ENCODE data around the gene IL1RAPL2.

IL1RAPL2 gene

DNA sequence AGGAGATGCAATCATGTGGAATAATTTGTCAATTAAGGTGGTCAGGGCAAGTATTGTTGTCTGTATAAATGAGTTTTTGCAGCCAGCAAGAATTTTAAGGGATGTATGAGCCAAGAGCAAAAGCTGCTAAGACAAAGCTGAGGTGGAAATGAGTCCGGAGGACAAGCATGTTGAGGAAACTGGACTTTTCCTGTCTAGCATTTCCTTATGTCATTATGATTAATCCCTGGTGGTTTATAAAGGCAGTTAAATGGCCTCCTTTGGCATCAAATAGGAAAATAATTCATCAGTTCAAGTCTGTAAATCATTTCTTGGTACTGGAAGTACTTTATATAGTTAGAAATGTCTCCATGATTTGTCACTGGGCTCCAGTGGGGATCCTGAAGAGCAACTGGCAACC is 716.1 kb downstream of the IL1RAPL2 start:
- no peak for DNase-seq

DNA sequence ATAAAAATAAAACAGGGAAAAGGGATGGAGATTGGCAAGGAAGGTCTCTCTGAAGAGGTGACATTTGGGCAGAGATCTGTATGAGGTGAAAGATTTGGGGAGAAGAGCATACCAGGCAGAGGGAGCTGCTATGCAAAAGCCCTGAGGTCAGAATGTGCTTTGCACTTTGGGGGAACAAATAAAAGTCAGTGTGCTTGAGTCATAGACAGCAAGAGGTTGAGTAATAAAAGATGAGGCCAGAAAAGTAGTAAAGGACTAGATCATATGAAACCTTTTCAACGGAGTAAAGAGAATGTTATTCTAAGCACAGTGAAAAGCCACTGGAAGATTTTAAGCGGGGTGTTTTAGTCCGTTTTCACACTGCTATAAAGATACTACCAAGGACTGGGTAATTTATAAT is 731.0 kb downstream of the IL1RAPL2 start:
- no peak for DNase-seq

DNA sequence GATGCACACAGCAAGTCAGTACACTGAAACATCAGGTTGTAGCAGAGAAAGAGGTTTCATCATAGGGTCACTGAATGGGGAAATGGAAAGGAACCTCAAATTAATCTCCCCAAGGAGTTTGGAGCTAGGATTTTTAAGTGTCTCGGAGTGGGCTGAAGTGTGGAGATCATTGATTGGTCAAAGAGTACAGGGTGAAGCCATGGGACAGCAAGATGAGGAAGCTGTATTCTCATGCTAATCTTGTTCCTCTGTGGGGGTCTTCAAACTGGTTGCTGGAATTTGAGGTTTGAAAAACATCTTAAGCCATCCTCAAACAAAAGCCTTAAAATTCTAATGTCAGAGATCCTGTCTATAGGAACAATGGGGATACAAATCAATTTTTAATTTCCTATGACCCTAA is 733.3 kb downstream of the IL1RAPL2 start:
- DNase-seq, result no peak

DNA sequence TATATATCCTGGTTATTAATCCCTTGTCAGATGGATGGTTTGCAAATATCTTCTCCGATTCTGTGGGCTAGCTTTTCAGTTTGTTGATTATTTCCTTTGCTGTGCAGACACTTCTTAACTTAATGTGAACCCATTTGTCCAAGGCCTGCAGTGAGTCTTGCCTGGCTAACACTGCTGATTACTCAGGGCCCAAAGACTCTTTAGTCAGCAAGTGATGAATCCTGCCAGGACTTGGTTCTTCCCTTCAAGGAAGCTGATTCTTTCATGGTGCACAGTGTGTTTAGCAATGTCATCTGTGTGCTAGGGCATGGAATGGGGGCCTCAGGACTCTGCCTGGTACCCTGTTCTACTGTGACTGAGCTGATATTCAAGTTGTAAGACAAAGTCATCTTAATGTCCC is 736.2 kb downstream of the IL1RAPL2 start:
- DNase-seq, result no peak

DNA sequence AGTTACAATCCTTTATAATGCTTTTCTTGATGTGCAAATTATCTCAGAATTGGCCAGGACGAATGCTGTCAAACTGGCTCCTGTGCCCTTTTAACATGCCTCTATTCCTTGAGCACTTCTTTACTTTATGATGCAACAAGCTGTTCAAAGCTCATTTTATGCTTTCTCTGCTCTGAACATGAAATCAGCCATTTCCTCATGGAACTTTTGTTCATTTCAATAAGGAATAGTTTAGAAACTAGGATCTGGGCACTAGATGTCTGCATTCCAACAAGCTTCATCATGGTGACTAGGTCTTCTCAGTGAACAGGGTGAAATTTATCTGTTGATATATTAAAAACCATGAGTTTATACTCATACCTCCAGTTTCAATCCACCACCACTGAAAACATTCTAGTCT is 741.8 kb downstream of the IL1RAPL2 start:
- DNase-seq, result no peak

DNA sequence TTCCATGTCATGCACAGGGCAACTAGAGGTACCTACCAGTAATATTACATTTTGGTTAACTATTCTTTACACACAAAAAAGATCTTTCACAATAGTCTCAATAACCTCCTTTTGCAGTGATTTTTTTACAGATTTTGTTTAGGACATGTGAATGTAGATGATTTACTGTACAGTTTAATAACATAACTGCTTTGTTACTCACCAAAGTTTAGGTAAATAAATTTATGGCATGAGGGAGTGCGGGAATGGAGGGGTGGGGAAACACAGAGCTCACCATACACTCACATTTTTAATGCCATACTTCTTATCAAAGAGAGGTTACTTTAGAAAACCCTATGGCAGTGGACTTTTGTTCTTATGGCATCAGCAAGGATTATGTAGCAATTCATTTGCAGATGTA is 747.6 kb downstream of the IL1RAPL2 start:
- DNase-seq, result no peak

DNA sequence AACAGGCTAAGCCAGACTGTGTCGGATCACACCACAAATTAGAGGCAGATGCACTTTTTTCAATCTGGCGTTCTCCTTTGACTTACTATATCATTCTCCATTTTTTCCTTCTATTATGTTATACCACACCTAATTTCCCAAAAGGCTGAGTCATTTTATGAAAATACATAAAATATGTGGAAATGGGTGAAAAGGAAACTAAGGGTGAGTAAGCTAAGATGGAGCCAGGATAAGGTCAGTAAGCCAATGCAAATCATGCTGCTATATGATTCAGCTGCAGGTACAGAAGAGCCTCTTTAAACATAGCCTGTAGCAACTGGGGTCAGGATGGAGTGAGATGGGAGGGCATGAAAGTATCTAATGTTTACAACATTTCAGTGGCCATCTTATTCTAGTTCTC is 748.5 kb downstream of the IL1RAPL2 start:
- DNase-seq, result no peak

DNA sequence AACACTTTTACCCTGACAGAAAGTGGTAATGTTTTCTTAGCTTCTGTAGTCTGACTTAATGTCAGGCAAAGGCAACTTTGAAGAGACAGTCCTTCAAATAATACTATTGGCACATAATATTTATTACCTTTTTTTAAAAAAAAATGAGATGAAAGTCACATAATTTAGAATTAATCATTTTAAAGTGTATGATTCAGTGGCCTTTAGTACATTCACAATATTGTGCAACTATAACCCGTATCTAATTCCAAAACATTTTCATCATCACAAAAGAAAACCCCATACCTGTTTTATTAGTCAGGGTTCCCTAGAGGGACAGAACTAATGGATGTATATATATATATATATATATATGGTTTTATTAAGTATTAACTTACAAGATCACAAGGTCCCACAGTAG is 749.2 kb downstream of the IL1RAPL2 start:
- no peak for DNase-seq

DNA sequence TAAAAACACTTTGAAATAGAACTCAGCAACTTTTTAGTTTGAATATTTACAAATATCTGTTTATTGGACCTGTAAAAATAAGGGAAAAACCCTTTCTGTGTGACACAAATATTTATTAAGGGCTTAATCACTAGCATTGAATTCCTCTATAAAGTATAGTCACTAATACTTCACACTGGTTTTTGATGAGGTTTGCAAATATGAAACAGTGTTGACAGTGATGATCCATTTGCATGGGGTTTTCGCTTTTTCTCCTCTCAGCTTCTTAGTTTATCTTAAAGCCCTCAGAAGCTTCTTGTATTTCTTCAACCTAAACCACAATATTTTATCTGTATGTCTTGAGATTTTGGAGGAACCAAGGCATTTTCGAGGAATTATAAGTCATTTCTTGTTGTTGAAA is 751.1 kb downstream of the IL1RAPL2 start:
- no peak for DNase-seq

DNA sequence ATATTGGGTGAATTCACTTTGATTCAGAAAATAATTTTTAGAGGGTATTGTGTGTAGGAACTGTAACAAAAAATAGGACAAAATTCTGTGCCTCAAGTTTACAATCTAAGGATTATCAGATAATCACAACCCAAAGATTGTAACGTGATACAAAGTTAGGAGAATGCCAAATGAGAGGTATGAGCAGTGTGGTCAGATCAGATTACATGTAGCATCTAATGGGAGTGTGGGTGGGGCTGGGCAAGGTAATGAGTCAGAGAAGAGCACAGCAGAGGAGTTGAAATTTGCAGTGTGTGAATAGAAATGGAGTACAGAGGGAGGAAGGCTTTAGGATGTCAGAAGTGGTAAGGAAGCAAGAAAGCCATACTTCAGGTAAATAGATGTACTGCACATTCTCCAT is 757.9 kb downstream of the IL1RAPL2 start:
- DNase-seq, result no peak

DNA sequence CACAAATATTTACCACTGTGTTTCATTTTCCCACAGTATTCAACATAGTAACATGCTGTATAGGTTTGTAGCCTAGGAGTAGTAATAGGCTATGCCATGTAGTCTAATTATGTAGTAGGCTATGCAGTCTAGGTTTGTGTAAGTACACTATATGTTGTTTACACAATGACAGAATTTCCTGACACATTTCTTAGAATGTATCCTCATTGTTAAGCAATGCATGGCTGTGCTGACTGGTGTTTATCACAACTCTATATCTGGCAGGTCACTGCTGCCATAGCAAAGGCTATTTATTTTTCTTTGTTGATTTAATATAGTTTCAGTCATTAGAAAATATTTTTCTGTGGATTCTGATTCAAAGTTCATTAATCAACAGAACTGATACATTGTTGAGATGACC is 762.8 kb downstream of the IL1RAPL2 start:
- no peak for DNase-seq

DNA sequence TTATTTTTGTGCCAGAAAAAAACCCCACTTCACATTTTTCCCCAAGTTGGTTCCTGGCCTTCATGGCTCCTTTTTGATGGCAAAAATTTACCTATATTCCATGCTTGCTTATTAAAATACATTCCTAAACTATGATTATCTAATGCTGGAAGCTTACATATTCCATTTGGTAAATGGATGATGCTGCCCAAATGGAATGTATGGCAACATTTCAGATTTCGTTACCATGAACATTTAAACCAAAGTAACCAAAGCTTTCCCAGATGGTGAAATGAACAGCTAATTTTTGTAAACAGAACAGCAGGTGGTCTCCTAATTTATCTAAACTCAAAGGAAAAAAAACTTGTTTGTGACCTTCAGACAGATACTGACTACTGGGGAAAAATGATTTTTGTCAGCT is 765.2 kb downstream of the IL1RAPL2 start:
- DNase-seq, result no peak

DNA sequence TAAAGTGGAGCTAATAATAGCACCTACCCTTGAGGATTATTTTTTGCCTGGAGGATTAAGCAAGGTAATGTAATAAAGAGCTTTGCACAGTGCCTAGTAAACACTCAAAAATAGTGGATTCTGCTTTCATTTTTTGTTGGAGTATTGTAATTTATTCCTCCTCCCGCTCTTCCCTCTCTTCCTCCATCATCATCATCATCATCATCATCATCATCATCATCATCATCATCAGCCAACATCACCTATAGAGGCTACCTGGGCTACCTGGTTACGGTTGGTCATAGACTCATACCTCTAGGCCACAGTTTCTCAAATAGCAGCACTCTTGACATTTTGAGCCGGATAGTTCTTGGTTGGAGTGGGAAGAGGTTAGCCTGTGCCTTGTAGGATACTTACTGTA is 781.4 kb downstream of the IL1RAPL2 start:
- DNase-seq, result no peak

DNA sequence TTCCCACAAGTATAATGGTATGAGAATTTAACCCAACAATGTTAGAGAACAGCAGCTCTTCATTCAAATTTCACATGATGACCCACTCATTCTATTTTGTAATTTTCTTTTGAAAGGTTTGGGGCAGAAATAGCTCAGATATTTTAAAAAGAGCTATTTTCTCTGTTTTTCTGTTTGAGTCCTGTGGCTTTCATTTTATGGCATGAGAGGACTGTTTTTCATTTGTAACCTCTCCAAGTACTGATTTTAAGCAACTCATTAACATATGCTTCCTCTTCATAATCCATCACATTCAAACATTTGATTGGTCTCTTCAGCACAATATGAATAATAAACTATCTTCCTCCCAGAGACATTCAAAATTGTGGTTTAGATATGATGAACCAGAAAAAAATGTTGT is 783.5 kb downstream of the IL1RAPL2 start:
- DNase-seq, result no peak

DNA sequence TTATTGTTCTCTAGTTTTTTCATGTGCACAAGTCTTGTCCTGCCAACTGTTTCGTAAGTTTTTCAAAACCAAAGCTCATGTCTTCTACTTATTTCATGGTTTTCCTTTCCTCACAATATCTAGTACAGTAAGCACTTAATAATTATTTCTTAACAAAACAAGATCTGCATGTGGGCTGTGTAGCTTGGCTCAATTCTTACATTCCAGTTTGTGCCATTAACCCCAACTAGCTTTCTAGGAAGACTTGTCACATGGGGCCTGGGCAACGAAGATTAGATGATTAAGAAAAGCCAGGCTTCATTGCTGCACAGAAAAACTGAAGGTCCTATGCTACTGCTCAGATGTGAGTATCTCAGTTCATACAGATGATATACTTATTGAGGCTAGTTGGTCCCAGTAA is 809.8 kb downstream of the IL1RAPL2 start:
- no peak for DNase-seq

DNA sequence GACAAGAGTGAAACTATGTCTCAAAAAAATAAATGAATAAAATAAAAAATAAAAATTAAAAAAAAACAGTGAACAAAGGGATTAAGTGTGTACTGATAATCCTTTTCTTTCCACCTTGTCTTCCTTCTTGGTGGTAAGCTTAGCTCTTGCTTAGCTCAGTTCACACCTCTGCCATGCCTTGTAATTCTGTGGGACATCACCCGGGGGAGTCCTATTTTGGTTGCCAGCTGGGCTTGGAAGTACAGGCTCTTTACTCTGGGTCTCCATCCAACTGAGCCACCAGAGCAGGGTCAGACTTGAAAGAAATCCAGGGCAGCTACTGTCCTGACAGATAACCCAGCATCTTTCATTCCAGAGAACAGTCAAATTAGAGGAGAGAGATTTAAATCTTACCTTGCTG is 858.7 kb downstream of the IL1RAPL2 start:
- no peak for DNase-seq

DNA sequence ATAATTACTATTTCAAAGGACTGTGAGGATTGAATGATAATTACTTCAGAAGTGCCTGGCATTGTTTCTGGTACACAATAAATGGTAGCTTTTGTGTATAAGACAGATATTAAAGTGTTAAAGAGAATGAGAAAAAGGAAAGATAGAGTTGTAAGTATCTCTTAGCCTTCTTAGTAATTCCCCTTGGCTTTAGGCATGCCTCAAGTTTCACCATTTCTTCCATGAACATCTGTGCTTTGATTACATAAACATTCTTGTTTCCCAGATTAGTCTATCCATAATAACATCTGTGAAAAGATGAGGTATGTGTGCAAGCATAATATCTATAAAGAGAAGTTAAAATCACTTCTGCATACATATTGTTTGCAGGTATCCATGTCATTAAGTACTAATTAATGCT is 885.4 kb downstream of the IL1RAPL2 start:
- no peak for DNase-seq

DNA sequence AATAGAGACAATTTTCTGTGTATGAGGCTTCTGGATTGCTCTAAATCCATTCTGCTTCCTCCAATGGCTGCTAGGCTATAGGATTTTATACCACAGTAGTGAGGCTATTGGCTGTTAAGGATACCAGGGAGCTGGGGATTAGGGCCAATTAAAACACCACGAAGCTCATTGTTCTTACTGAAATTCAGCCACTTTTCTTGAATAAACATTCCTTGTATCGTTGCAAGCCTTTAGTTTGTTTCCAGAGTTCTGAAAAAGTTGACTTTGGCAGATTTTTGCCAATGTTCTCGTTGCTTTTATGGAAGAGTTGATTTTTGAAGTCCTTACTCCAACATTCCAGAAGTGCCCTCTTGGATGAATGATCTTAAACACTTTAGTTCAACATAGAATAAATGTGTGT is 892.8 kb downstream of the IL1RAPL2 start:
- DNase-seq, result no peak

DNA sequence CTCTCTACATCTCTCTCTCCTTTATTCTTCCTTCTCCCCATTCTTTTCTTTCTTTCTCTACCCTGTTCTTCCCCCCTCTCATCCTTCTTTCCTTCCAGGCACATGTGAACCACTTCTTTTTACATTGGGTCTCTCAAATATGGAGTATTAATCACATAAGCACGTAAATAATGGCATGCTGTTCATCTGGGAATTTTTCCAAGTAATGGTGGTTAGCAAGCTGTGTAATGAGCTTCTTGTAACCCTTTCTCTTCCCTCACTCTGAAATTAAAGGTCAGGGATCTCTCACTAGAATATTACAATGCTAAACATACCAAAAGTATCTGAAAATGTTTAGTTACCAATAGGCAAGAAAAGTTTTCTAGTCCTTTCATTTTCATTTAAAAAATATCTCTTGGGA is 894.4 kb downstream of the IL1RAPL2 start:
- no peak for DNase-seq

DNA sequence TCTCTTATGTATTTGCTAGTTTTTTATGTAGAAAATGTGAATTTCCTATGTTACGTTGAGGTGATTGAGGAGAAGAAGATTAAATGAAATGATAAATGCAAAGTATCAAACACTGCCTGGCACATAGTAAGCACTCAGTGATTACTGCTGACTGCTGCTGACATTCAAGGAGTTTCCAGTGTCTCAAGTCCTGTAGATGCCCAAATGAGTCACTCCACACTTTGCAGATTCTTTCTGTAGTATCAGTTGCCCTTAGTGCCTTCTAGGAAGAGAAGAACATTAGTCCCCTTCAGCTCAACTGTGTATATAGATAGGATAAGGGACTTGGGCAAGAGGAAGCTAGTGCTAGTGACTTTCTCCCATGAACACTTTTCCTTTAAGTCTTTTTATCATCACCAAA is 895.0 kb downstream of the IL1RAPL2 start:
- DNase-seq, result no peak

DNA sequence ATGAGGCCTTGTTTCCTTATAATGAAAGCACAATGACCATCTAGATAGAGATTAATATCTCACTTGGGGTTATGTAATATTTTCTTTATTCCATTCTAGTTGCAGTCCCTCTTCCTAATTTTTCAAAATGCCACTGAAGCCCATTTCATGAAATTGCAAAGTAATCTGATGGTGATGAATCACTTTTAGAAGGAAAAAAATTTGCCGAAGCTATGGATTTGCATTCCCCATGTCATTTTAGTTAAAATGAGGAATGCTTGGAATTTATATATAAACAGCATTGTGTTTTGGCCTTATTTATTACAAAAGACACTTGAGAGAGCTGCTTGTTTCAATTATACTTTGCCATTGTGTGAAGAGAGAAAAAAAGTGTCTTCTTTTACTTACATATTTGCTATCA is 896.2 kb downstream of the IL1RAPL2 start:
- DNase-seq, result no peak

DNA sequence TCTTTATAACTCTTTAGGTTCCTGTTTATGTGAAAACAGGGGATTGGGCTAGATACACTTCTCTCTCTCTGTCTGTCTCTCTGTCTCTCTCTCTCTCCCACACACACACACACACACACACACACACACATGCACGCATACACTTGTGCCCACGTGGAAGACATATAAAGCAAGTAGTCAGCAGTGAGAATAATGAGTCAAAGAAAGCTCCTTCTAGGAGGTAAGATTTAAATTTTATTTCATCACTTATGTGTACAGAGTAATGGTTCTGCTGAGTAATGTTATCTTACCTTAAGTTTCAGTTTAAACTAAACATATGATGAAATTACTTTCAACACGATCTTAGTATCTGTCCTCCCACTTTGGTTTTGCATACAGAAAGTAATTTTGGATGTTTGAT is 897.5 kb downstream of the IL1RAPL2 start:
- DNase-seq, result no peak

DNA sequence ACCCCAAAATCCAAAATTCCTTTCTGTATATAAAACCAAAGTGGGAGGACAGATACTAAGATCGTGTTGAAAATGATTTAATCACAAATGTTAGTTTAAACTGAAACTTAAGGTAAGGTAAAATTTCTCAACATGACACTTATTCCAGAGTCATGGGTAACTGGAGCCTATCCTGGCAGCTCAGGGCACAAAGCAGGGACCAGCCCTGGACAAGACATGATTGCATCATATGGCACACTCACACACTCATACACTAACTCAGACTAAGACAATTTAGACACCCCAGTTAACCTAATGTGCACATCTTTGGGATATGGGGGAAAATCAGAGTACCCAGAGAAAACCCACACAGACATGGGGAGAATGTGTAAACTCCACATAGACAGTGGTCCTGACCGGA is 898.6 kb downstream of the IL1RAPL2 start:
- DNase-seq, result no peak

DNA sequence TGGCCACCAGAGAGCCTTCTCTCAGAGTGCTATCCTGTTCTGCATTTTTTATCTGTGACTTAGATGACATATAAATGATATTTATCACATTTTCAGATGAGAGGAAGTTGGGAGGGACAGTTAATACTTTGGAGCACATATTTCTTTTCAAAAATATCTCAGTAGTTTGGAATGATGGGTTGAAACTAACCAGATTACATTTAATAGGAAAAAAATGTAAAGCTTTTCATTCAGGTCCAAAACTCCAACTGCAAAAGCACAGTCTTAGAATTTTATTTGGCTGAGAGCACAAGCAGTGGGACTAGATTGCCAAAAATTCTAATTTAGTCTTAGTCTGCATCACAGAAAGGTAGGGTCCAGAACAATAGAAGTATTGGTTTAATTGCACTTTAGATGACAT is 902.7 kb downstream of the IL1RAPL2 start:
- no peak for DNase-seq

DNA sequence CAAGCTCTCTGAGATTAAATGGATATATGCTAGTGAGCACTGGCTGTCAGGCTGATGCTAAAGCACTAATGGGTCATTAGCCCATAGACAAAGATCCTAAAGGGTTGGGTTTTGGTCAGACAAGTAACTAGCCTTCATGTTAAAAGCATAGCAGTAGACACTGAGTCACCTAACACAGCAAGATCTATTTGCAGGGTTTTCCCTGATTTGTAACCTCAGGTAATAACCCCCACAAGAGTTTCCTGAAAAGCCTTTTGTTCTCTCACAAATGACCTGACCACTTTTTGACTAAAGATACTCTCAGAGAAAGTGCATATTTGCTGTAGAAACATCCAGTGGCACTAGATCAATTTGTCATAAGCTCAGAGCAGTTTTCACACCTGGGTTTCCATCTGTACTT is 905.6 kb downstream of the IL1RAPL2 start:
- no peak for DNase-seq

DNA sequence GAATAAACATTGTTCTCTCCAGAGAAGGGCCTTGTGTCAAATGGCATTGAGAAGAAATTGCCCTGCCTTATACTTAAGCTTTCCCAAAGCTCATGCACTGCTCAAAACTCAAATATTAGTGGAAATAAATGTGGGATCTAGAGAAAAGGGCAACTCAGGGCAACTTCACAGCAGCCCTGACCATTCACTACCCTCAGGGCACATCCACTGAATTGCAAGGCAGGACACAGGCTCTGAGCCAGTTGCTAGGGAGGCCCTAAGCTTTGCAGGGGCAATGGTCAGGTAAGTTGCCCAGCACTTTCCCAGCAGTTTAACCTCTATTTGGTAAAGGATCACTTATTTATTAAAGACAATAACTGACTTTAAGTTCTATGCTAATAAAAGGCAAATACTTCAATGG is 909.8 kb downstream of the IL1RAPL2 start:
- DNase-seq, result no peak
